Measurements from ENCODE around the gene GARRE1. TPM values are rescaled to one million over a fixed set of nuclear protein-coding genes. Genes with fewer than 3 reads are reported as not detected.

The GARRE1 gene
- total RNA-seq, 1 experiment from 2014 or later, result 6.1 TPM

DNA sequence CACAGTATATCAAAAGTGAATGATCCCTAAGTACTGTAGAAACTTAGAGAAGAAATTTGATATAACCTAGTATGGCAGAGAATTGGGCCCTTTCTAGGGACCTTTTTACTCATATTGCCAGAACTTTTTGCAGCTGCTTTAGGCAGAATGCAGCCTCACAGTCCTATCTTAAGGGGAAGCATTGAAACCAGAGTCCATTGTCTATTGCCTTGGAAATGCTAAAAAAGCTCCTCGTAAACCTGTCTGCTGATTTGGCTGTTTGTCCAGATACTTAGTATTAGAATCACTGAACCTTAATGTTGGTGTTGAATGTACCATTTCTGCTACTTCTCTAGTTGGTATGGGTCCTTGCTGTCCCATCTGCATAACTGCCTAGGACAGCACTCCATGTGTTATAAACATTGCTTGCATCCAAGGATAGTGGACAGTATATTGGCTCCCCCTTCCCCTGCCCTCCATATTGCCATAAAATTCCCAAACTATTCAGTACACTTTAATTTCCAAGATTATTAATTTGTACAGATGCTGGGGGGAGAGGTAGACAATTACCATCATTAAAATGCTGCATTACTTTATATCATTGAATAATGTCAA lies 46.0 kb upstream of the GARRE1 start:
- POLR2A ChIA-PET (ENCODE audit: unreplicated experiment), result interaction anchor here (0.6 kb wide), 1 partner anchor 9 kb away, joined by 8 read pairs; no protein-coding TSS in a partner anchor

DNA sequence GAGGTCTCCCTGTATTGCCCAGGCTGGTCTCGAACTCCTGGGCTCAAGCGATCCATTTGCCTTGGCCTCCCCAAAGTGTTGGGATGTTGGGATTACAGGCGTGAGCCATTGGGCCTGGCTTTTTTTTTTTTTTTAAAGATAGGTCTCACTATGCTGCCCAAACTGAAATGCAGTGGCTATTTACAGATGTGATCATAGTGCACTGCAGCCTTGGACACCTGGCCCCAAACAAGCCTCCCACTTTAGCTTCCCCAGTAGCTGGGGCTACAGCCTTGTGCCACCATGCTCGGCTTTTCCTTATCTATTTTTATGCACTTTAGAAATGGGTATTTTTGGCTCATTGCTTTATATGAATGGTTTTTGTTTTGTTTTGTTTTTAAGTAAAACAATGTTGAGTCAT lies 44.6 kb upstream of the GARRE1 start:
- Histone ChIP-seq H3K27me3 (ENCODE audit: low read length) (no peaks in the 10 kb centered on the region), H3K36me3 (ENCODE audit: low read depth, low read length) (peaks cover 3% of the 10 kb centered on the region; the same call in 1 of the 2 replicates), H2AFZ (ENCODE audit: low read length) (no peak overlapping the region), H3K9me2 (replicated peaks; ENCODE audit: low read length) (no peaks in the 10 kb centered on the region), H3K27ac (ENCODE audit: low read length) (no peak overlapping the region), H3K9me3 (ENCODE audit: low read length) (no peaks in the 10 kb centered on the region), H3K4me1 (ENCODE audit: insufficient read depth, low read length) (no peaks in the 10 kb centered on the region), H3F3A (ENCODE audit: low read length, unreplicated experiment) (no peaks in the 10 kb centered on the region), H3K9ac (ENCODE audit: low read length) (no peak overlapping the region), H4K20me1 (ENCODE audit: low read length) (no peaks in the 10 kb centered on the region), H3K4me2 (ENCODE audit: low read length) (no peak overlapping the region), H3K4me3 (ENCODE audit: low read length) (no peak overlapping the region), H3K79me2 (ENCODE audit: low read length) (no peaks in the 10 kb centered on the region)
- POLR2A ChIA-PET (ENCODE audit: unreplicated experiment), result interaction anchor here (0.5 kb wide), 1 partner anchor 218 kb away, joined by 3 read pairs; no protein-coding TSS in a partner anchor
- BruUV-seq (replicated peaks), result no TSS peak
- ATAC-seq, result no peak
- intact Hi-C loops (cut with micrococcal nuclease), result no loop called here
- TF ChIP-seq EZH2 (IDR thresholded peaks at IDR 0.05; ENCODE audit: low read length, unreplicated experiment), result no peak
- TF ChIP-seq, protein P1, sequence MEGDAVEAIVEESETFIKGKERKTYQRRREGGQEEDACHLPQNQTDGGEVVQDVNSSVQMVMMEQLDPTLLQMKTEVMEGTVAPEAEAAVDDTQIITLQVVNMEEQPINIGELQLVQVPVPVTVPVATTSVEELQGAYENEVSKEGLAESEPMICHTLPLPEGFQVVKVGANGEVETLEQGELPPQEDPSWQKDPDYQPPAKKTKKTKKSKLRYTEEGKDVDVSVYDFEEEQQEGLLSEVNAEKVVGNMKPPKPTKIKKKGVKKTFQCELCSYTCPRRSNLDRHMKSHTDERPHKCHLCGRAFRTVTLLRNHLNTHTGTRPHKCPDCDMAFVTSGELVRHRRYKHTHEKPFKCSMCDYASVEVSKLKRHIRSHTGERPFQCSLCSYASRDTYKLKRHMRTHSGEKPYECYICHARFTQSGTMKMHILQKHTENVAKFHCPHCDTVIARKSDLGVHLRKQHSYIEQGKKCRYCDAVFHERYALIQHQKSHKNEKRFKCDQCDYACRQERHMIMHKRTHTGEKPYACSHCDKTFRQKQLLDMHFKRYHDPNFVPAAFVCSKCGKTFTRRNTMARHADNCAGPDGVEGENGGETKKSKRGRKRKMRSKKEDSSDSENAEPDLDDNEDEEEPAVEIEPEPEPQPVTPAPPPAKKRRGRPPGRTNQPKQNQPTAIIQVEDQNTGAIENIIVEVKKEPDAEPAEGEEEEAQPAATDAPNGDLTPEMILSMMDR (conservative IDR thresholded peaks at IDR 0.05; ENCODE audit: low read depth, low read length), result no peak
- no peak for TF ChIP-seq EZH2phosphoT487 (IDR thresholded peaks at IDR 0.05; ENCODE audit: borderline replicate concordance, low read length)
- CTCF ChIA-PET, result no interaction called here
- no peak for DNase-seq

More for the DNA sequence above, 46.0 kb upstream of the GARRE1 start:
- Histone ChIP-seq H2AFZ (ENCODE audit: low read length) (no peak overlapping the region), H3K36me3 (ENCODE audit: low read depth, low read length) (peaks cover 3% of the 10 kb centered on the region; the same call in 1 of the 2 replicates), H3K9me3 (ENCODE audit: low read length) (no peaks in the 10 kb centered on the region), H3K27ac (ENCODE audit: low read length) (no peak overlapping the region), H4K20me1 (ENCODE audit: low read length) (no peaks in the 10 kb centered on the region), H3K4me3 (ENCODE audit: low read length) (no peak overlapping the region), H3K9ac (ENCODE audit: low read length) (no peak overlapping the region), H3K27me3 (ENCODE audit: low read length) (no peaks in the 10 kb centered on the region), H3F3A (ENCODE audit: low read length, unreplicated experiment) (no peaks in the 10 kb centered on the region), H3K79me2 (ENCODE audit: low read length) (no peaks in the 10 kb centered on the region), H3K9me2 (replicated peaks; ENCODE audit: low read length) (no peaks in the 10 kb centered on the region), H3K4me1 (ENCODE audit: insufficient read depth, low read length) (no peaks in the 10 kb centered on the region), H3K4me2 (ENCODE audit: low read length) (no peak overlapping the region)
- TF ChIP-seq EZH2phosphoT487 (IDR thresholded peaks at IDR 0.05; ENCODE audit: borderline replicate concordance, low read length) (no peak), EZH2 (IDR thresholded peaks at IDR 0.05; ENCODE audit: low read length, unreplicated experiment) (no peak)
- TF ChIP-seq, protein P1 (conservative IDR thresholded peaks at IDR 0.05; ENCODE audit: low read depth, low read length), result no peak
- DNase-seq, result no peak
- no peak for ATAC-seq
- BruUV-seq (replicated peaks), result no TSS peak
- intact Hi-C loops (cut with micrococcal nuclease), result no loop called here
- CTCF ChIA-PET, result no interaction called here

DNA sequence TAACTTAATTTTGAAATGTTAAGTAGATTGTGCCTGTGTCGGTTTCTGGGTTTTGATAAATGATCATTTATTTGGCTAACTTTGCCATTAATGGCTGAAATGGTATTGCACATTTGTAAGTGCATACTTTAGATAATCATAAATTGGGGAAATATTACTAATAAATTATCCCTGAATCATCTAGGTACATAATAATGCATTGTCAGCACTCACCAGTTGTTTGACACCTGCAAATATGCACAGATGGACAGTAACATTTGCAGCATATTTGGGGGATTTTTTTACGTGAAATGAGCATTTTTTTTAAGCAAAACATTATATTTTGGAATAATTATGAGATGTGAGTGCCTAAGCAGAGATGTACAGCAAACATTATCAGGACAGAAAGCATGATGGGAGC lies 41.1 kb upstream of the GARRE1 start:
- Histone ChIP-seq H3K9ac (ENCODE audit: low read length) (no peak overlapping the region), H3K79me2 (ENCODE audit: low read length) (no peaks in the 10 kb centered on the region), H3K36me3 (ENCODE audit: low read depth, low read length) (peaks cover 3% of the 10 kb centered on the region; the same call in 1 of the 2 replicates), H3K4me1 (ENCODE audit: insufficient read depth, low read length) (peaks cover 10% of the 10 kb centered on the region), H3K9me2 (replicated peaks; ENCODE audit: low read length) (no peaks in the 10 kb centered on the region), H3K27ac (ENCODE audit: low read length) (no peak overlapping the region), H2AFZ (ENCODE audit: low read length) (no peak overlapping the region), H3K27me3 (ENCODE audit: low read length) (no peaks in the 10 kb centered on the region), H4K20me1 (ENCODE audit: low read length) (peaks cover 3% of the 10 kb centered on the region; the same call in 1 of the 2 replicates), H3K4me2 (ENCODE audit: low read length) (no peak overlapping the region), H3K4me3 (ENCODE audit: low read length) (no peak overlapping the region), H3F3A (ENCODE audit: low read length, unreplicated experiment) (peaks cover 3% of the 10 kb centered on the region), H3K9me3 (ENCODE audit: low read length) (no peaks in the 10 kb centered on the region)
- no TSS peak for BruUV-seq (replicated peaks)
- CTCF ChIA-PET, result no interaction called here
- ATAC-seq, result no peak
- intact Hi-C loops (cut with micrococcal nuclease), result no loop called here
- TF ChIP-seq, protein P1 (conservative IDR thresholded peaks at IDR 0.05; ENCODE audit: low read depth, low read length), result no peak
- TF ChIP-seq EZH2phosphoT487 (IDR thresholded peaks at IDR 0.05; ENCODE audit: borderline replicate concordance, low read length), result no peak
- POLR2A ChIA-PET (ENCODE audit: unreplicated experiment), result no interaction called here
- DNase-seq, result no peak
